ENCODE results near the gene RXRB. TPM values are rescaled to one million over a fixed set of nuclear protein-coding genes. Genes with fewer than 3 reads are reported as not detected.

RXRB gene
- total RNA-seq, 1 donor, result 23.4 TPM

GRCh38 chr6:33177552-33178446, 22.7 kb downstream of the RXRB start:
- DNase-seq (ENCODE audit: low read depth in 2 of 3, low spot score in 2 of 3), result no peak

DNA sequence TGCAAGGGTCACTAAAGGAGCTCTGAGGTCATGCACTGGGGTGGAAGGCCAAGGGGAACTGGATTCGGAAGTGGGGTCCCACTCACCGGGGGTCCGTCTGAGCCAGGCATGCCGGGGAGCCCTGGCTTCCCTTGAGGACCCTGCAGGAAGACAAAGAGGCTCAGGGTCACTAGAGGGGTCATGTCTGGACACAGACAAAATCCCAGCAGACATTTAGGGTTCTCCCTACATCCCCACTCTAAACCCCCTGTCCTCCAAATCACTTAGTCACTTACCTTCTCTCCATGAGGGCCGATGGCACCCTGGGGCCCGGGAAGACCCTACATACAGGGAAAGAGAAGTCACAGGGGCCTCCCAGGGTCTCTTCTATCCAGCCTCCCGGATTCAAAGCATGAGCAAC, 23.6 kb downstream of the RXRB start:
- DNase-seq (ENCODE audit: low read depth in 2 of 3, low spot score in 2 of 3), result no peak

- DNase-seq (ENCODE audit: low read depth in 2 of 3, low spot score in 2 of 3), result no peak
Observed at GRCh38 chr6:33175436-33176069, 24.9 kb downstream of the RXRB start.

DNA sequence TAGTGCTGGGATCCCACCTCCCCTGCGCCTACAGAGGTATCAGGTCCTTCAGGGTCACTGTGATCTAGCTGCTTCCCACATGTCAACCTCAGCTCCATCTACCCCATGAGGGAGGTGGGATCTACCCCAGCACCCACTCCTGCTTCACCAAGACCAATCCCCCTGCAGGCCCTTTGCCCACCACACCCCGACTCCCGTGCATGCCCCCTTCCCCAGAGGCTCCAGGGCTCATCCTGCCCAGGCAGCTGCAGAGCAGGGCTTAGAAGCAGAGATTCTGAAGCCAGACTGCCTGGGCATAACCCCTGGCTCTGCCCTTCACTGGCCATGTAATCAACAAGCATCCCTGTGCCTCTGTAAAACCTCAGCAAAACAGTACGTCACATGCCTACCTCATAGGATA, 25.7 kb downstream of the RXRB start:
- DNase-seq (ENCODE audit: low read depth in 2 of 3, low spot score in 2 of 3), result no peak

DNA sequence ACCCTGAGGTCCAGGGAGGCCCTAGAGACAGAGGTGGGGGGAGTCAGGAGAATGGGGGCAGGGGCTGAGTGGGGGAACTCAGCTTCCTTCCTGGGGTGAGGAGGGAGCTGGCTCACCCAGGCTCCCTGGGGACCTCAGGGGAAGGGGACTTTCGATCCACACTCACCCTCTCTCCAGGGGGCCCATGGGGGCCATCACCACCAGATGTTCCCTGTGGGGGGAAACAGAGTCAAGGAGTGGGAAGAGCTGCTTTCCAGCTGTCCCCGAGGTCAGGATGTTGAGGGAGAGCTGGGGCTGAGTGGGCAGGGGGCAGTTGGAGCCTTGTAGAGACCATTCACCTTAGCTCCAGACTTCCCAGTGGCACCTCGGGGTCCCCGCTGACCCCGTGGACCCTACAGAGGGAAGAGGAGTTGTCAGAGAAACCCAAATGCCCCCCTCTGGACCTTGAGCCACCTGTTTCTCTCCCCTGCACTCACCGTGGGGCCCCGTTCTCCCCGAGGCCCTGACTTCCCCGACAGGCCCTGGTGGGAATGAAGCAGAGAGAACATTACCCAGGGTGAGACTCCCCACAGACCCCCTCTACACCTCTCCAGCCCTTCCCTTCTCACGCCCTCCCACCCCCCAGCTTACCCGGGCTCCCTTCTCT, 26.8 kb downstream of the RXRB start:
- DNase-seq (ENCODE audit: low read depth in 2 of 3, low spot score in 2 of 3), result no peak

DNA sequence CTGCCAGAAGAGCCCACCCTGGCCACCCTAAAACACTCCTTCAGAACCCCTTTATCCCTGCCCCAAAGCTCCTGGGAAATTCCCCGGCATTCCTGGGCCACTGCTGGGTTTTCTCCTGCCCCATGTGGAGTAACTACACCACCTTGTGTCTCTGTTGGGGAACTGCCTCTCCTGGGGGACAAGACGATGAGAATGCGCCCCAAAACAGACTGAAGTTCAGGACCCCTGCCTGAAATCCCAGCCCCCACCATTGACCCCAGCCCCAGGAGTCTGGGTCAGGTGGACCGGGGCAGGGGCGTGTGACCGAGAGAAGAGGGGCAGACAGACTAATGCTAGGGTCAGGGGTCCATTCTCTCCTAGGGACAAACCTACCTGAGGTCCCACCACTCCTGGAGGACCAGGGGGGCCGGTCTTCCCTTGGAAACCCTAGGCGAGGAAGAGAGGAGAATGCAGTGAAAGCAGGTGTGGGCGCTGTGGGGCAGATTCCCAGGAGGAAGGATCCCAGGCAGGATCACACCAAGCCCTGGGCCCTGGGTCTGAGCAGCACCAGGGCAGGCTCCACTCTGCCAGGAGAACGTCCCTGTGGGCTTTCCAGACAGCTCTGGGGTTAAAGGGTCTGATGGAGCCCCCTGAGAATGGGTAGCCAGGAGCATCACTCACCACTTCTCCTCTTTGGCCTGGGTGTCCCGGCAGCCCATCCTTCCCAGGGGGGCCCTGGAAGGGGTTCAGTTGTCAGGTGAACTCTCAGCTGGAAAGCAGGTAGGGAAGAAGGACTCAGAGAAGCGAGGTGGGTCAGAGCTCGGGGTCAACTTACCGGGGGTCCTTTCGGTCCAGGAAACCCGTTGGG, 27.6 kb downstream of the RXRB start:
- peak in 1 of 3 donors; percentile 37 for DNase-seq (ENCODE audit: low read depth in 2 of 3, low spot score in 2 of 3)

DNA sequence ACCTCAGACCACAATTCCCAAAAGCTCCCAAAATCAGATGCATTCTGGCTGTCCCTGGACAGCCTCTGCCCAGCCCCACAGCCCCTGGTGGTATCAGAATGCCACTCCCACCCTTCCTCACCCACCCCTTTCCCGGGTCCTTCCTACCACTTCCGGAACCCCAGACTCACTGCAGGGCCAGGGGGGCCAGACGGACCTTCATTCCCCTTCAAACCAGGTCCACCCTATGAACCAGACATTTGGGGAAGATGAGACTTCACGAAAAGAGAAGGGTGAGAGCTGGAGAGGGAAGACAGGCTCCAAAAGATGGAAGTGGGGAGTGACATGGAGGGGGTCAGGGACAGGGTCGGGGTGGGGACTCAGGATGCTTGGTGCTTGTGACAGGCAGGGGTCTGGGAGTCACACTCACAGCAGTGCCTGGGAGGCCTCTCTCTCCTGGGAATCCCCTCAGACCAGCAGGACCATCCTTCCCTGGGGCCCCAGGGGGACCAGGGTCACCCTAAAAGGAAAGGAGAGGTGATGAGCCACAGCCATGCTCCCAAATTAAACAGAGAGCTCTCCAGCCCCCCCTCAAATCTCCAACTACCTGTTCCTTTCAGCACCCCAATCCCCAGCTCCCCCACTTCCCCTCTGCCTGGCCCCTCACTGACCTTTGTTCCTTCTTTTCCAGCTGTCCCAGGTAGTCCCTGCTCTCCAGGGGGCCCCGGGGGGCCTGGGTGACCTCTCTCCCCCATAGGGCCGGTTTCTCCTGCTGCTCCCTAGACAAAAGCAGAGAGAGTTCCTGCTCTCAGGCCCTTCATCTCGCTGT, 28.4 kb downstream of the RXRB start:
- DNase-seq (ENCODE audit: low read depth in 2 of 3, low spot score in 2 of 3), result no peak

DNA sequence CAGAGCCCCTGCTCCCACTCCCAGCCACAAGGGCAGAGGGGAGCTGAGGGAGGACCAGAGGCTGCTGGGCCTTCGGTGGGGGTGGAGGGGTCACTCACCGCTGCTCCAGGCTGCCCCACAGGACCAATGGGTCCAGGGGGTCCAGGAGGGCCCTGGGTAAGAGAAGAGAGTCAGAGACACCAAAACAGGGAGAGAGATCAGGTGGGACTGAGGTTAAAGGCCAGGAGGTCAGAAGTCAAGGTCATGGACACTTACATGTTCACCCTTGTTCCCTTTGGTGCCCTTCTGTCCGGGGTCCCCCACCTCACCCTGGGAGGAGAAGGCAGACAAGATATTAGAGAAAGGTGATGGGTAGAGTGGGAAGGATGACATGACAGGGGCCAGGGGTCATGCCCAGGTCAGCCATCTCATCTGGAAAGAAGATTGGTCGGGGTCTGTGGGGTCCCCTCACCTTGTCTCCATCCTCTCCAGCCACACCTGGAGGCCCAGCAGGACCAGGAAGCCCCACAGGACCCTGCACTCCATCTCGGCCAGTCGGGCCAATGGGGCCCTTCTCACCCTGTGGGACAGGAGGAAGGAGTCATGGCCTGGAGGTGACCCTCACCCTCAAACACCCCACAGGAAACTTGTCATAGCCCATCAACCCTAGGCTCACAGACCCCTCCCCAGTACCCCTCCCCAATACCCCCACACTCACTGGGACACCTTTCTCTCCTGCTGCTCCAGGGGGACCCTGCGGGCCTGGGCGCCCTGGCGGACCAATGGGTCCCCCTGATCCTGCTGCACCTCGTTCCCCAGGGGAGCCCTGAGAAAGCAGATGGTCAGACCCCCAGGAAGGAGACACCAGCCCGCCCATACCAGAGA, 29.2 kb downstream of the RXRB start:
- no peak for DNase-seq (ENCODE audit: low read depth in 2 of 3, low spot score in 2 of 3)

- no peak for DNase-seq (ENCODE audit: low read depth in 2 of 3, low spot score in 2 of 3)
Observed at GRCh38 chr6:33170176-33171015, 30.1 kb downstream of the RXRB start.

DNA sequence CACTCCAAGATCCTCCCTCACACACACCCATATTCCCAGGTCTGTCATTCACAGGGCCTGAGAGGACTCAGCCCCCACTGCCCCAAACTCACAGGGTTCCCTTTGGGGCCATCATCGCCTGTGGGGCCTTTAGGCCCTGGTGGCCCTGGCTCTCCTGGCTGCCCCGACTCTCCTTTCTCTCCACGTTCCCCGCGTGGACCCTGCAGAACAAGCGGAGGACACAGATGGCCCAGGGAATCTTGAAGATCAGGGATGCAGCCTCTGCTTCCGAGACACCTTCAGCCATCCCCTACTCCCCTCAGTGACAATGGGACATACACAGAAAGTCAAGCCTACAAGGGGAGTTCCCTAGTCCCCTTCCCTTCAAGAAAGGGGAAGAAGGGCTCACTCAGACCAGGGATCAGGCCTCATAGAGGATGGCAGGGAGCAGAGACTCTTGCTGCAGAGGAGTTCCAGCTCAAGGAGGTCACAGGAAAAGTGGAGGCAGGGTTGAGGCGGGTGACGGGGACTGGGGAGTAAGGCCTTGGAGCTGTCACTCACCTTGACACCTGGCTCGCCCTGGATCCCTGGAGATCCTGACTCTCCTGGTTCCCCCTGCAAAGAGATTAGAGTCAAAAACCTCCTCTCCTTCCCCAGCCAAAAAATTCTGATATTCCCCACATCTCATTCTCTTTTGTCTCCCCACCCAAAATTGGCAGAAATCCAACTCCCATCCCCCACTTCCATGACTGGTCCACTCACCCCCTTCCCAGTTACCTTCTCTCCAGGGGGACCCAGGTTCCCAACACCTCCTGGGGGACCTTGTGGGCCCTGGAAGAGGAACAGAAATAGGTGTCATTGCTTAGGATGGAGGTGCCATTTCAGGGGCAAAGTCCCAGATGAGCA, 30.9 kb downstream of the RXRB start:
- no peak for DNase-seq (ENCODE audit: low read depth in 2 of 3, low spot score in 2 of 3)

DNA sequence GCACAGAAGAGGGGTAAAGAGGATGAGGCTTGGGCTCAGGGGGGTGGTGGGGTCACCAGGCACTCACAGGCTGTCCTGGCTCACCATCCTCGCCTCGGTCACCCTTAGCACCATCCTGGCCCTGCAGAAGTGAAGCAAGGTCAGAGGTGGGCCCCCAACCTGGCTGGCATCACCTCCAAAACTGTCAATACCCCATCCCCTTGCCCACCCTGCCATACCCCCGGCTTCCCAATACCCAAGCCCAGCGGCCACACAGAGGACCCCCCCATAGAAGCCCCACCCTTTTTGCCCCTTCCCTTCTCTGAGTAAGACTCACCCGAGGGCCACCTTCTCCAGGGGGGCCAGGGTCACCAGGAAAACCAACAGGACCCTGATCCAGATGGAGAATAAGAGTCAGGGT, 31.8 kb downstream of the RXRB start:
- DNase-seq (ENCODE audit: low read depth in 2 of 3, low spot score in 2 of 3), result no peak

DNA sequence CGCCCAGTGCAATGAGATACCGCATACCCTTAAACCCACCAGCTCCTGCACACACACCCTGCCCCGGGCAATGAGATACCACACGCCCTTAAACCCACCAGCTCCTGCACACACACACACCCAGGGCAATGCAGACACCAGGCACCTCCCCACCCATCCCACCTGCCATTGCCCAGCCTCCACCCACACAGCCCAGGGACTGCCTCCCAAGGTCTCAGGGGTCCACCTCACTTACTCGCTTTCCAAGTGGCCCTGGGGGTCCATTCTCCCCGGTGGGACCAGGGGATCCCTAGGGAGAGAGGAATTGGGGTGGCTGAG, 32.2 kb downstream of the RXRB start:
- DNase-seq (ENCODE audit: low read depth in 2 of 3, low spot score in 2 of 3), result no peak

- no peak for DNase-seq (ENCODE audit: low read depth in 2 of 3, low spot score in 2 of 3)
Observed at GRCh38 chr6:33167374-33168283, 32.8 kb downstream of the RXRB start.

GRCh38 chr6:33166811-33167210, 33.7 kb downstream of the RXRB start:
- no peak for DNase-seq (ENCODE audit: low read depth in 2 of 3, low spot score in 2 of 3)

GRCh38 chr6:33166363-33166762, 34.1 kb downstream of the RXRB start:
- no peak for DNase-seq (ENCODE audit: low read depth in 2 of 3, low spot score in 2 of 3)

- no peak for DNase-seq (ENCODE audit: low read depth in 2 of 3, low spot score in 2 of 3)
Observed at GRCh38 chr6:33165581-33166258, 34.7 kb downstream of the RXRB start.
